Measurements from ENCODE around the gene AUH. TPM values are rescaled to one million over a fixed set of nuclear protein-coding genes. Genes with fewer than 3 reads are reported as not detected.
A peak's percentile ranks its signal among the peaks of the same experiment; 100 is the strongest.
"Not testable (repeated sequence)": the region's sequence is repeated elsewhere in the genome, so short reads cannot be mapped to it uniquely, and the experiment has no call there.

The AUH gene
- 8.8 and 11.2 TPM in 2 replicates for total RNA-seq

DNA sequence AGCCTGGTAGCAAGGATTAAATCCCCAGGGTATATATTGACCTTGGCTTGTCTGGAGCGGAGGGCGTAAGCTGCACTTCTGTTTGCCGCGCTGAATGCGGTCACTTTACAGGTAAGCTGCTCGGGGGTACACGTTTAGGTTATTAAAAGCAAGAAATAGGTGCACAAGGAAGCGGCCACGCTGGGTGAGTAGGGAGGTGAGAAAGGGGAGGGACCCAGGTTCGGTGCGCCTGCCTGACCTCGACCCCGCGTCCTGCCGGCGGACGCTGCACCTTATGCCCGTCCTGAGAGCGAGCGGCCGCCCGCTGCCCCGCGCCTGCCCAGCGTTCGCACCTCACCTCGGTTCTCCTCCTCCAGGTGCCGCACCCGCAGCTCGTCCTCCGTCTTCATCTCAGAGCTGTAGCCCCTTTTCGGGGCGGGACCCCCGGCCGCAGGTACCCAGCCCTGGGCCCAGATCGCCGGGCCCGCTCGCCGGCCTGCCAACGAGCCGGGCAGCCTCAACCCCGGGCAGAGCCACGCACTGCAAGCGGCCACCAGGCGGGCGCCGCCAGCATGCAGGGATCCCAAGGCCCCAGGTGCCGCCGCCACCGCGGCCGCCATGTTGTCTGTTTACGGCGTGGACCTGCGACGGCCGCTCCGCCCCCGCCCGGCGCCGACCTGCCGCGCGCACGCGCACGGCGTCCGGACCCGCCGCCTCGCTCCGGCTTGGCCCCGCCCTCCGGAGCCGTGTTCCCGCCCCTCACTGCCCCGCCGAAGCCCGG lies at the start of gene AUH:
Gene AUH, minus strand, starts transcription at position 628 of the 760 bp plus-strand sequence. Its CDS starts 29 bp downstream, at position 599.
- DNase-seq (ENCODE audit: low read depth, low spot score): peak; percentile 8

- no peak for DNase-seq (ENCODE audit: low read depth, low spot score)
Observed at GRCh38 chr9:91411096-91411771, 49.5 kb upstream of the AUH start.

DNA sequence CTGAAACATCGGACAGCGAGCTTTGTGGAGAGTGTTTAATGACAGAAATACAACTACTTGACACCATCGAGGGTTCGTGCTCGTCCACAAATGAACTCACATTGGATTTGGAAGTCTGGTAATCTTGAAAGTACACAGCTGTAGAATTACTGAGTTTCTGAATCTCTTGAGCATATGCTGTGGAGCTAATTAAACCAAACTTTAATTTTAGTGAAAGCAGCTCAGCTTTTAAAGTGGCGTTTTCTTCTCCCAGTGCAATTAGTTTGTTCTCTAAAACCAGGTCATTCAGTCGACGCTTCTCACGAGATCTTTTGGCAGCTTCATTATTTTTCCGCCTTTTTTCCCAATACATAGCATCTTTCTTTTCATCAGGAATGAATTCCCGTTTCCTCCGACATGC lies 48.4 kb upstream of the AUH start:
- no peak for DNase-seq (ENCODE audit: low read depth, low spot score)

DNA sequence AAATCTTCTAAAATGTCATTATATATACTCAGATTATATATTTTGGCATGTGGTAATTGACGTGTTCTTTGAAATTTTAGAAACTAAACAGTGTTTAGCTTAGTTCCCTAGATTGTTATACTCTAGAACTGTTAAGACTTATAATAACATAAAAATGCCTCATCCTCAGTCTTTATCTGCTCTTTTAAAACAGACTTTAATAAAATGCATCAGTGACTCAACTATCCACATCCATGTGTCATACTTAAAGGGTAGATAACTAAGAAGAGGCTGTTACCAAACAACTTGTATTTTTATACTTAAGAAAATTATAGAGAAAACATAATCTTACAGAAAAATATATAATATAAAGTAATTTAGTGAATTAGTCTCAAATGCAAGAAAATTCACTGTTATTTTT lies 46.8 kb upstream of the AUH start:
- no peak for DNase-seq (ENCODE audit: low read depth, low spot score)

DNA sequence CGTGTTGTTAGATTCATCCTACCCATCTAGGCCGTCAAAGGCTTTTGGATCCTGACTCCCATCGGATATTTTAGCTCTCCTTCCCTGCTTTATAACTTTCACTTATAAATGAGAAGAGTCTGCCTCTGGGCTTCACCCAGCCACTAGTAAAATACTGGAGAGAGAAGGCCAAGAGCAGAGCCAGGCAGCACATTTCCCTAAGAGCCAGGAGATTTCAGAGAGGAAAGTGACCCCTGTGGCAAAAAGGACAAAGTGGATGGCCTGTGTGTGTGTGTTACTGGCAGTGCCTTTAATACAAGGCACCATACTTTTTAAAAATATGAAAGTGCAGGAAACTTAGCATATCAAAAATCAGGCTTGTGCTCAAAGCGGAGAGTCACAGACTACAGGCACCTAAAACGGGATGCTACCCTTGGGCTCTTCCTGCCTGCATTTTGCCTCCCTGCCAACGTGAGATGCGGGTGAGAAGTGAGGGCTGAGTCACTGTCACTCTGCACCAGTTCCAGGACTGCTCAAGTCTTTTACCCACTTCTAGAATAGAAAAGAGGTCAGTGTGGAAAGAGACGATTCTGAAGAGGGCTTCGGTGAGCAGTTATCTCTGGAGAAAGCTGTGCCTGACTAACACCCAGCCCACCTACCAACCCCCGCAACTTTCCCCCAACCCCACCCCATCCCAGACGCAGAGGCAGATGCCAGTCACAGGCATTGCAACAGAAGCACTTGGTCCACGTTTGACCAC lies 46.0 kb upstream of the AUH start:
- no peak for DNase-seq (ENCODE audit: low read depth, low spot score)

GRCh38 chr9:91405343-91406077 lies 43.8 kb upstream of the AUH start:
- no peak for DNase-seq (ENCODE audit: low read depth, low spot score)

GRCh38 chr9:91403665-91404543 lies 42.2 kb upstream of the AUH start:
- no peak for DNase-seq (ENCODE audit: low read depth, low spot score)

GRCh38 chr9:91398926-91399325 lies 37.2 kb upstream of the AUH start:
- DNase-seq (ENCODE audit: low read depth, low spot score): no peak

GRCh38 chr9:91395553-91396471 lies 34.1 kb upstream of the AUH start:
- peak; percentile 24 for DNase-seq (ENCODE audit: low read depth, low spot score)

- DNase-seq (ENCODE audit: low read depth, low spot score): no peak
Observed at GRCh38 chr9:91395106-91395552, 33.4 kb upstream of the AUH start.

DNA sequence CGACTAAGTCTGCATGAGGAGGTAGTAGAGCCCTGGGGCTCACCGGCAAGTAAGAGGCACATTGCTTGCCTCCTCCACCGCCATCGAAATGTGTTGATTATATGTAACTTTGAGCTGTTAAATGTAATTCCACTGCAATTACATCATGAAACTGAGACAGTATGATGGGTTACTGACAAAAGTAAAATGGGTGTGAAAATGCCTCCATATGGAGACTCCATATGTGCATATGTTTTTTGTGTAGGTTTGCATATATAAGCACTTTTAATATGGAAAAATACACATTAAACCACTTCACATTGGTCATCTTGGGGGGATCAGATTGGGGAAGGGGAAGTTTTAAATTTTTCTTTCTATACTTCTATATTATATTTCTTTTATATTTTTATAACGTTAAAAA lies 32.1 kb upstream of the AUH start:
- no peak for DNase-seq (ENCODE audit: low read depth, low spot score)

- DNase-seq (ENCODE audit: low read depth, low spot score): no peak
Observed at GRCh38 chr9:91392435-91392834, 30.7 kb upstream of the AUH start.

- no peak for DNase-seq (ENCODE audit: low read depth, low spot score)
Observed at GRCh38 chr9:91391818-91392217, 30.1 kb upstream of the AUH start.

DNA sequence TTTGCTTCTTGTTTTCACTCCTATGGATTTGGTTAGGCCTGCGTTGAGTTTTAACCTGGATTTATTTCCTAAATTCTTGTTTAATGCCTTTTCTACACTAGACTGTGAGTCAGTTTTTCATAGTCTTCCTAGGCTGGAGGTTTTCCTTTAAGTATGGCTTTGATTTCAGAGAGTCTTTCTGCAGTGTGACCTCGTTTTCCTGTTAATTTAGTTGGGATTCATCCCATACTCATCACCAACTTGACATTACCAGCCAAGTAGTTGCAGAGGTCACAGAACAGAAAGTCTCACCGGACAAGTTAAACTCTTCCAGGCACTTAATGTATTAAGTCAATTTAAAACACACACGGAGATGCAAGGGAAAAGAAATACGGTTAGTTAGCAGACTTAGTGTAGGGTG lies 29.7 kb upstream of the AUH start:
- no peak for DNase-seq (ENCODE audit: low read depth, low spot score)

DNA sequence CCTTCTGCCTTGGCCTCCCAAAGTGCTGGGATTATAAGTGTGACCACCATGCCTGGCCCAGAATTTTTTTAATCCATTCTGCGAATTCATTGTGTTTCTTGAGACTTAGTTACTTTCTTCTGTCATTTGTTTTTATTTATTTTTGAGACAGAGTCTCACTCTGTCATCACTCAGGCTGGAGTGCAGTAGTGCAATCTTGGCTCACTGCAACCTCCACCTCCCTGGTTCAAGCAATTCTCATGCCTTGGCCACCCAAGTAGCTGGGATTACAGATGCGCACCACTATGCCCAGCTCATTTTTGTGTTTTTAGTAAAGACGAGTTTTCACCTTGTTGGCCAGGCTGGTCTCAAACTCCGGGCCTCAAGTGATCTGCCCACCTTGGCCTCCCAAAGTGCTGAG lies 28.0 kb upstream of the AUH start:
- DNase-seq (ENCODE audit: low read depth, low spot score): not testable (repeated sequence)

- no peak for DNase-seq (ENCODE audit: low read depth, low spot score)
Observed at GRCh38 chr9:91386765-91387164, 25.0 kb upstream of the AUH start.

- no peak for DNase-seq (ENCODE audit: low read depth, low spot score)
Observed at GRCh38 chr9:91384954-91385353, 23.2 kb upstream of the AUH start.

- no peak for DNase-seq (ENCODE audit: low read depth, low spot score)
Observed at GRCh38 chr9:91383577-91383976, 21.9 kb upstream of the AUH start.

DNA sequence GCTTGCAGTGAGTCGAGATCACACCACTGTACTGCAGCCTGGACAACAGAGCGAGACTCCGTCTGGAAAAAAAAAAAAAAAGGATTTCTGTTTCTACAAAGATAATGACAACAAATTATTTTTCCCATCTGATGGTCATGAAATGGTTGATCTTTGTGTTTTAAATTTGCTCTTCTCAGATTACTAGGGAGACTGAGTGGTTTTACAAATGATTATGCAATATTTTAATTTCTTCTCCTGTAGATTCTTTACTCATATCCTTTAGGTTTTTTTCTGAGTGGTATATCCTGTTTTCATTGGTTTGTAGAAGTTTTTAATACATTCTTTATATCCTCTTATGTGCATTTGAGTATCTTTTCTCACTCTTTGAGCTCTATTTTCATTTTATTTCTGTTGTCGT lies 20.6 kb upstream of the AUH start:
- DNase-seq (ENCODE audit: low read depth, low spot score): no peak

GRCh38 chr9:91379426-91379825 lies 17.7 kb upstream of the AUH start:
- no peak for DNase-seq (ENCODE audit: low read depth, low spot score)

Data from pulmonary artery endothelial cell (primary cell).